ENCODE data around the gene GNAZ. TPM values are rescaled to one million over a fixed set of nuclear protein-coding genes. Genes with fewer than 3 reads are reported as not detected.

GNAZ gene
- total and polyA plus RNA-seq, 11 donors = 1.1 to 13.9 (median 2.5) TPM

- intact Hi-C loops (cut with DNase I) = no loop called here
- DNase-seq = no peak
- ATAC-seq = no peak
- Histone ChIP-seq H3K4me1 (peaks cover 0 to 39% (median 24%) of the 10 kb centered on the region in 12 donors), H3K36me3 (no peaks in the 10 kb centered on the region), H3K27ac (peak overlapping the region in 9 of 12 donors; percentile 38 to 81 (median 61)), H3K27me3 (peaks cover 0 to 13% (median 0%) of the 10 kb centered on the region in 9 donors), H3K4me3 (peak overlapping the region in 11 of 12 donors; percentile 14 to 62 (median 50)), H3K9me3 (no peaks in the 10 kb centered on the region)
- TF ChIP-seq CTCF (IDR thresholded peaks at IDR 0.05) (no peak), POLR2A (IDR thresholded peaks at IDR 0.05) (no peak)
- 80 to 87% (median 82%) methylated on average over 2 of the region's 2 CpGs for WGBS, 4 donors
Observed at GRCh38 chr22:23145878-23146470, 75.7 kb downstream of the GNAZ start.

GRCh38 chr22:23146478-23147205 lies 76.3 kb downstream of the GNAZ start:
- H3K27ac ChIP-seq = peak overlapping the region in 2 of 12 donors; percentile 61 to 81
- no peak overlapping the region for H3K4me3 ChIP-seq
- no peaks in the 10 kb centered on the region for H3K9me3 ChIP-seq
- H3K36me3 ChIP-seq = no peaks in the 10 kb centered on the region
- ATAC-seq = no peak
- intact Hi-C loops (cut with DNase I) = no loop called here
- peaks cover 0 to 34% (median 22%) of the 10 kb centered on the region in 12 donors for H3K4me1 ChIP-seq
- peaks cover 0 to 13% (median 0%) of the 10 kb centered on the region in 9 donors for H3K27me3 ChIP-seq
- no peak for TF ChIP-seq POLR2A (IDR thresholded peaks at IDR 0.05)
- TF ChIP-seq CTCF (IDR thresholded peaks at IDR 0.05) = no peak
- no peak for DNase-seq
- WGBS, 4 donors = 74 to 80% (median 75%) methylated on average over 3 to 8 of the region's 8 CpGs

GRCh38 chr22:23147617-23148387 lies 77.5 kb downstream of the GNAZ start:
- DNase-seq (no peak), ATAC-seq (no peak)

More at GRCh38 chr22:23147617-23148387, 77.5 kb downstream of the GNAZ start:
- no peaks in the 10 kb centered on the region for H3K9me3 ChIP-seq
- peaks cover 0 to 13% (median 0%) of the 10 kb centered on the region in 9 donors for H3K27me3 ChIP-seq
- 33 to 36% (median 35%) methylated on average over 6 of the region's 6 CpGs for WGBS, 4 donors
- intact Hi-C loops (cut with DNase I) = no loop called here
- H3K4me3 ChIP-seq = no peak overlapping the region
- TF ChIP-seq CTCF (IDR thresholded peaks at IDR 0.05) = no peak
- no peak for TF ChIP-seq POLR2A (IDR thresholded peaks at IDR 0.05)
- no peak overlapping the region for H3K27ac ChIP-seq
- peaks cover 0 to 32% (median 13%) of the 10 kb centered on the region in 12 donors for H3K4me1 ChIP-seq
- H3K36me3 ChIP-seq = no peaks in the 10 kb centered on the region
